Thoracic aorta (tissue), 2 donors: ENCODE data around the gene TRIM37. TPM values are rescaled to one million over a fixed set of nuclear protein-coding genes. Genes with fewer than 3 reads are reported as not detected.

Experiments used
- ATAC-seq: fragments of 150-250 bp; one replicate; pipeline ENCODE4 v1.8.0; 2017; ENCODE audit warnings: low read depth; ENCODE audit not compliant: insufficient number of reproducible peaks, low FRiP score
- DNase-seq: peaks from one replicate; pipeline ENCODE4 v3.0.0-alpha.2; 2020; ENCODE audit warnings: low spot score
- H3K27ac ChIP-seq, 2 donors: fragments of 200-600 bp; sonication (generic); 1 replicate in 1 of 2; 2 replicates in 1 of 2; pipeline ENCODE4 v1.5.1; 2016; ENCODE audit warnings: mild to moderate bottlenecking in 2 of 2, moderate library complexity in 2 of 2
- H3K27me3 ChIP-seq: fragments of 200-600 bp; sonication (generic); replicated peaks from 2 replicates; pipeline ENCODE4 v1.6.0; 2016; ENCODE audit warnings: mild to moderate bottlenecking; ENCODE audit not compliant: insufficient read depth
- H3K36me3 ChIP-seq: fragments of 200-600 bp; sonication (generic); one replicate; pipeline ENCODE4 v1.5.1; 2016
- H3K4me1 ChIP-seq, 2 donors: fragments of 200-600 bp; sonication (generic); 1 replicate in 1 of 2; 2 replicates in 1 of 2; pipeline versions ENCODE4 v1.5.1 to v1.6.0; 2016; ENCODE audit warnings: low read depth in 2 of 2, mild to moderate bottlenecking in 1 of 2; ENCODE audit not compliant: control insufficient read depth in 1 of 2
- H3K4me3 ChIP-seq: fragments of 200-600 bp; sonication (generic); 2 replicates; pipeline ENCODE4 v1.5.1; 2016; ENCODE audit warnings: mild to moderate bottlenecking
- H3K9me3 ChIP-seq: fragments of 200-600 bp; sonication (generic); 2 replicates; pipeline ENCODE4 v1.5.1; 2016
- total RNA-seq, 2 donors: library from RNA; depleted of rRNA; stranded (reverse); fragments of >200 nt; gene quantifications; one replicate each; pipeline versions ENCODE4 v1.1.0 to v1.2.3, GENCODE V29; 2016
- TF ChIP-seq, protein P1 (sequence below): fragments of 200-600 bp; sonication (generic); IDR thresholded peaks from one replicate; pipeline ENCODE4 v1.5.1; 2019; ENCODE audit warnings: antibody characterized with exemption

TRIM37 gene
- total RNA-seq, 2 donors from 2014 or later = 17.9 to 26.5 TPM

DNA sequence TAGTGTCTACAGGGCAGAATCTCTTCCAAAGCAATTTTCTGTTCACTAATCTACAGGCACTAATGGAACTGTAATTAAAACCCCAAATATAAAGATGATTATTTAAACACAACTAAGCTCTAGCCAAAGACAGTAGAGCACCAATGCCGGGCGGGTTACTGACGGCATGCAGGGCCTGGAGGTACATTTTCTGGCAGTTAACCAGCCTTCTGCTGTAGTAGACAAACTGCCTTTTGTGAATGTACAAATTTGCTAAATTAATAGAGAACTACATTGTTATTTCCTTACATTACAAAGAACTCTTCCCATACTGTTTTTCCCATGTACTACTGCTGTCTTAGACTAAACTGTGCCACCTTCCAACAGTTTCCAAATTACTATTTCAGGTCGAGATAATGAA lies 107.8 kb downstream of the TRIM37 start:
- peaks cover 7 to 9% of the 10 kb centered on the region in 2 donors for H3K4me1 ChIP-seq
- H3K9me3 ChIP-seq = no peaks in the 10 kb centered on the region
- no peak for DNase-seq
- ATAC-seq = no peak
- H3K36me3 ChIP-seq = no peaks in the 10 kb centered on the region
- H3K27me3 ChIP-seq = no peaks in the 10 kb centered on the region
- no peak overlapping the region for H3K4me3 ChIP-seq
- TF ChIP-seq, protein P1, sequence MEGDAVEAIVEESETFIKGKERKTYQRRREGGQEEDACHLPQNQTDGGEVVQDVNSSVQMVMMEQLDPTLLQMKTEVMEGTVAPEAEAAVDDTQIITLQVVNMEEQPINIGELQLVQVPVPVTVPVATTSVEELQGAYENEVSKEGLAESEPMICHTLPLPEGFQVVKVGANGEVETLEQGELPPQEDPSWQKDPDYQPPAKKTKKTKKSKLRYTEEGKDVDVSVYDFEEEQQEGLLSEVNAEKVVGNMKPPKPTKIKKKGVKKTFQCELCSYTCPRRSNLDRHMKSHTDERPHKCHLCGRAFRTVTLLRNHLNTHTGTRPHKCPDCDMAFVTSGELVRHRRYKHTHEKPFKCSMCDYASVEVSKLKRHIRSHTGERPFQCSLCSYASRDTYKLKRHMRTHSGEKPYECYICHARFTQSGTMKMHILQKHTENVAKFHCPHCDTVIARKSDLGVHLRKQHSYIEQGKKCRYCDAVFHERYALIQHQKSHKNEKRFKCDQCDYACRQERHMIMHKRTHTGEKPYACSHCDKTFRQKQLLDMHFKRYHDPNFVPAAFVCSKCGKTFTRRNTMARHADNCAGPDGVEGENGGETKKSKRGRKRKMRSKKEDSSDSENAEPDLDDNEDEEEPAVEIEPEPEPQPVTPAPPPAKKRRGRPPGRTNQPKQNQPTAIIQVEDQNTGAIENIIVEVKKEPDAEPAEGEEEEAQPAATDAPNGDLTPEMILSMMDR = no peak
- H3K27ac ChIP-seq = no peak overlapping the region

DNA sequence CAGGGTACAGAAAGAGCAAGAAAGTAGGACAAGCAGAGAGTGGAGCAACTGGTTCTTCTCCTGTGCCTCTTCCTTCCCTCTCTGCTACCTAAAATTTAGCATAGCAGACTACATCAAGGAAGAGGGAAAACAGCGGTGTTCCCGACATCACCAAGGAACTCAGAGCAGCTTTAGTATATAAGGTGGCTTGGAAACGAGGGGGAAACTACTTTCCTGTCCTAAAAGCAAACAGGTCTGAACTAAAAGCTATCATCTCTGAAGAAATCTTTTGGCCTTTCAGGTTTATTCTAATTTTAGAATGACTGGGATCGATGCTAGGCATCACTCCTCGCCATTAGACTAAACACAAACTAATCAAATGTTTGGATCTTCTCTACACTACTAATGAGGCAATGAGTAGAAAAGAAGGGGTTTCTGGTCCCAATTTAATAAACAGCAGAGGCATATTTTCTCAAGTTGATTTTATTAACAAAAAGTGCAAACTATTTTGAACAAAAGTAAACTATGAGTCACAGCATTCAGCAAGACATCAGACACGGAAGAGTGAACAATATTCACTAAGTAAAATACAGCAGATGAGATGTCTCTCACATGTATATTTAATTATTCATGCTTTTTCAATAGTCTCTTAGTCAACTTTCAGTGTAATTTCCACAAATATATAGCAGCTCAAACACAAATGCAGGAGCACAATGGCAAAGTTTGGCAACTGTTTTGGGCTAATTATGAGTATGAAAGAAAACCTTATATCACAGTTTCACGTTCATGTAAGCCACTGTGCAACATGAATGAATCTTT lies 108.7 kb downstream of the TRIM37 start:
- ATAC-seq (no peak), DNase-seq (no peak)
- TF ChIP-seq, protein P1 = no peak
- no peaks in the 10 kb centered on the region for H3K36me3 ChIP-seq
- peaks cover 7 to 9% of the 10 kb centered on the region in 2 donors for H3K4me1 ChIP-seq
- H3K27ac ChIP-seq = no peak overlapping the region
- H3K27me3 ChIP-seq = no peaks in the 10 kb centered on the region
- no peaks in the 10 kb centered on the region for H3K9me3 ChIP-seq
- H3K4me3 ChIP-seq = no peak overlapping the region

DNA sequence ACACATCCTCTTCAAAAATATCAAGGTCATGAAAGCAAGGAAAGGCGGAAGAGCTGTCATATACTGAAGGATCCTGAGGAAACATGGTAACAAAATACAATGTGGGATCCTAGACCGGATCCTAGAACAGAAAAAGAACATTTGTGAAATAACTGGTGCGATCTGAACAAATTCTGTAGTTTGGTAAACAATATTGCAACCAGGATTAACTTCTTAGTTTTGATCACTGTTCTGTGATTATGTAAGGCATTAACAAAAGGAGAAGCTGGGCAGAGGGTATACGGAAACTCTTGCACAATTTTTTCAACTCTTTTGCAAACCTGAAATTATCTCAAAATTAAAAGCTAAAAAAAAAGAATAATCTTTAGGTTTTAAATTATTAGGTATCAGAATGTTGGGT lies 109.7 kb downstream of the TRIM37 start:
- Histone ChIP-seq H3K4me3 (no peak overlapping the region), H3K27ac (no peak overlapping the region), H3K27me3 (no peaks in the 10 kb centered on the region), H3K4me1 (peaks cover 9 to 10% of the 10 kb centered on the region in 2 donors), H3K9me3 (no peaks in the 10 kb centered on the region), H3K36me3 (no peaks in the 10 kb centered on the region)
- TF ChIP-seq, protein P1 = no peak
- ATAC-seq = no peak
- no peak for DNase-seq

DNA sequence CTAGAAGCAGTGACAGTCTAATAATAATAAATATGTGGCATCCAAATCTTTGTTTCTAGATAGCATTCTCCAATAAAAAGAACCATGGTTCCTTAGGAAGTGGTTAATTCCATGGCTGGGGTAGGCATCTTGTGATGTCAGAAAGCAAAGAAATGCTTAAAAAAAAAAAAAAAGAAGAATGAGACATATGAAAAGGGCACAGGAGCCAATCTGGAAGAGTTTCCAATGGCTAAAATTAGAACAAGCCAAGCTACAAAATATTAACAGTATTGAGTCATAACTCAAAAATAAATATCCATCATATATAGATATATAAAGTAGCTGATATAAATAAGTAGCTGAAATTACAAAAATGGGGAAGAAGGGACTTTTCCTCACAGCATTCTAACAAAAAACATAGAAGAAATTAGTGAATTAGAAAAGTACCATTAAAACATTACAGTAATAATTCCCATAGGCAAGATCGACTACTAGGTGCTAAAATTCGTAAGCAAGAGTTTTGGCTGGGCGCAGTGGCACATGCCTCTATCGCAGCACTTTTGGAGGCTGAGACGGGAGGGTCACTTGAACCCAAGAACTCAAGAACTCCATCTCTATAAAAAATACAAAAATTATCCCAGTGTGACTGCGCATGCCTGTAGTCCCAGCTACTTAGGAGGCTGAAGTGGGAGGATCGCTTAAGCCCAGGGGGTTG lies 111.3 kb downstream of the TRIM37 start:
- DNase-seq (no peak), ATAC-seq (no peak)
- H3K27ac ChIP-seq = no peak overlapping the region
- H3K9me3 ChIP-seq = no peaks in the 10 kb centered on the region
- H3K36me3 ChIP-seq = no peaks in the 10 kb centered on the region
- TF ChIP-seq, protein P1 = no peak
- peaks cover 9 to 10% of the 10 kb centered on the region in 2 donors for H3K4me1 ChIP-seq
- H3K27me3 ChIP-seq = no peaks in the 10 kb centered on the region
- no peak overlapping the region for H3K4me3 ChIP-seq

DNA sequence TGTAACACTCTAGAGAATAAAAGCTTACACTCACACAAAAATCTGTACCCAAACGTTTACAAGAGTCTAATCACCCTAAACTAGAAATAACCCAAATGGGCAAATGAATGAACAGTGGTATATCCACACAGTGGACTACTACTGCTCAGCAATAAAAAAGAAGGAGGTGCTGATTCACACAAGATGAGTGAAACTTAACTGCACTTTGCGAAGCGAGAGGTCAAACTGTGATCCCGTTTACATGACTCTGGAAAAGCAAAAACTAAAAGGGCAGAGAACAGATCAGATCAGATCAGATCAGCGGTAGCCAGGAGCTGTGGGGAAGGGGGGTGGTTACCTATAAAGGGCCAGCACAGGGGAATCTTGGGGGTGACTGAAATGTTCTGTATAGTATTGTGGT lies 113.4 kb downstream of the TRIM37 start:
- H3K4me1 ChIP-seq = peaks cover 9 to 10% of the 10 kb centered on the region in 2 donors
- no peak overlapping the region for H3K4me3 ChIP-seq
- no peaks in the 10 kb centered on the region for H3K36me3 ChIP-seq
- no peaks in the 10 kb centered on the region for H3K27me3 ChIP-seq
- no peak overlapping the region for H3K27ac ChIP-seq
- DNase-seq (no peak), ATAC-seq (no peak)
- TF ChIP-seq, protein P1 = no peak
- H3K9me3 ChIP-seq = no peaks in the 10 kb centered on the region
